Aorta (tissue), 5 donors: ENCODE measurements around the gene MCM5. TPM values are rescaled to one million over a fixed set of nuclear protein-coding genes. Genes with fewer than 3 reads are reported as not detected.

Source experiments
- ATAC-seq: fragments of 200-7000 bp; cut with Tn5 transposase; one replicate; pipeline ENCODE4 v1.9.1; 2022; ENCODE audit warnings: moderate library complexity; ENCODE audit not compliant: low FRiP score
- DNase-seq, 2 donors: peaks; one replicate each; pipeline ENCODE4 v3.0.0-alpha.2; 2020
- H3K27ac ChIP-seq, 2 donors: one replicate each; pipeline ENCODE4 v1.5.1; 2013; ENCODE audit warnings: low read length in 2 of 2, mild to moderate bottlenecking in 2 of 2, moderate library complexity in 2 of 2, control low read depth in 1 of 2, inconsistent platforms in 1 of 2, low read depth in 1 of 2
- H3K27me3 ChIP-seq, 2 donors: one replicate each; pipeline ENCODE4 v1.6.1; 2013; ENCODE audit warnings: control low read depth in 1 of 2, low read length in 1 of 2, mild to moderate bottlenecking in 1 of 2, moderate library complexity in 1 of 2; ENCODE audit not compliant: insufficient read depth in 2 of 2, control insufficient read depth in 1 of 2
- H3K36me3 ChIP-seq, 2 donors: one replicate each; pipeline ENCODE4 v1.6.1; 2013; ENCODE audit warnings: control low read depth in 1 of 2, low read length in 1 of 2, mild to moderate bottlenecking in 1 of 2; ENCODE audit not compliant: insufficient read depth in 2 of 2, control insufficient read depth in 1 of 2
- H3K4me1 ChIP-seq, 2 donors: one replicate each; pipeline ENCODE4 v1.6.1; 2013; ENCODE audit warnings: low read length in 2 of 2, control low read depth in 1 of 2, mild to moderate bottlenecking in 1 of 2, moderate library complexity in 1 of 2; ENCODE audit not compliant: insufficient read depth in 2 of 2, control insufficient read depth in 1 of 2
- H3K4me3 ChIP-seq, 2 donors: one replicate each; pipeline ENCODE4 v1.5.1; 2013; ENCODE audit warnings: low read length in 2 of 2, control low read depth in 1 of 2, mild to moderate bottlenecking in 1 of 2
- H3K9me3 ChIP-seq: one replicate; pipeline ENCODE4 v1.6.1; 2013; ENCODE audit warnings: mild to moderate bottlenecking, low read length; ENCODE audit not compliant: control insufficient read depth
- WGBS, 2 donors: extraction: QIAGEN DNeasy Blood & Tissue Kit; methylation state at CpG; one replicate each; pipeline ENCODE4 v1.1.7; 2013; 5-methylcytosine and 5-hydroxymethylcytosine counted together
- intact Hi-C, 2 donors: fragments of 100-400 bp; cut with DNase I; formaldehyde crosslinking; loops; one replicate each; pipeline versions ENCODE4 v1.14.2 to v1.15.0; 2022
- polyA plus RNA-seq, 2 donors: library from polyadenylated mRNA; stranded (reverse); fragments of 200-250 nt; gene quantifications; one replicate each; pipeline ENCODE4 v1.2.3, GENCODE V29; 2013
- total RNA-seq, 2 donors: library from RNA; stranded (reverse); fragmentation: NEBNext Ultra II Directional; extraction: Animal tissue kit (Norgen Biotek cat#: 25700); gene quantifications; one replicate each; pipeline ENCODE4 v1.2.1, GENCODE V29; 2021
- donor health status: healthy with polysubstance abuse.
- donor health status: Bipolar disorder and iron deficiency.
- donor health status: DM: no; HTN: no; CAD: no.
- donor health status: DM: no; HTN: no; CAD: no.
- donor health status: DM: yes; HTN: yes; CAD: no.

MCM5 gene
- total and polyA plus RNA-seq, 4 donors = 4.0 to 24.8 (median 19.9) TPM

- 7 to 10% methylated on average over 17 of the region's 17 CpGs for WGBS, 2 donors
- ATAC-seq (peak; percentile 72), DNase-seq (peak; percentile 95 to 97)
- Histone ChIP-seq H3K4me3 (no peak overlapping the region), H3K36me3 (no peaks in the 10 kb centered on the region), H3K27ac (peak overlapping the region in 1 of 2 donors; percentile 39), H3K27me3 (no peaks in the 10 kb centered on the region), H3K9me3 (no peaks in the 10 kb centered on the region), H3K4me1 (no peaks in the 10 kb centered on the region)
- intact Hi-C loops = no loop called here
Observed at GRCh38 chr22:35376728-35377472, 23.0 kb upstream of the MCM5 start.

- no peak for ATAC-seq
- DNase-seq = no peak
- Histone ChIP-seq H3K27me3 (no peaks in the 10 kb centered on the region), H3K27ac (peak overlapping the region in 1 of 2 donors; percentile 41), H3K9me3 (no peaks in the 10 kb centered on the region), H3K4me1 (no peaks in the 10 kb centered on the region), H3K36me3 (no peaks in the 10 kb centered on the region), H3K4me3 (no peak overlapping the region)
- intact Hi-C loops = no loop called here
- WGBS, 2 donors = 88 to 94% methylated on average over 3 of the region's 3 CpGs
Observed at GRCh38 chr22:35377735-35378134, 22.2 kb upstream of the MCM5 start.

GRCh38 chr22:35378621-35379020 lies 21.3 kb upstream of the MCM5 start:
- Histone ChIP-seq H3K4me1 (no peaks in the 10 kb centered on the region), H3K4me3 (no peak overlapping the region), H3K9me3 (no peaks in the 10 kb centered on the region), H3K36me3 (no peaks in the 10 kb centered on the region), H3K27ac (no peak overlapping the region), H3K27me3 (no peaks in the 10 kb centered on the region)
- WGBS, 2 donors = 92 to 97% methylated on average over 3 of the region's 3 CpGs
- DNase-seq = no peak
- no peak for ATAC-seq
- intact Hi-C loops = no loop called here

- Histone ChIP-seq H3K27ac (no peak overlapping the region), H3K4me1 (no peaks in the 10 kb centered on the region), H3K9me3 (no peaks in the 10 kb centered on the region), H3K4me3 (no peak overlapping the region), H3K27me3 (no peaks in the 10 kb centered on the region), H3K36me3 (no peaks in the 10 kb centered on the region)
- WGBS, 2 donors = 89 to 93% methylated on average over 10 of the region's 10 CpGs
- DNase-seq (no peak), ATAC-seq (no peak)
- intact Hi-C loops = no loop called here
Observed at GRCh38 chr22:35379146-35379993, 20.6 kb upstream of the MCM5 start.

- intact Hi-C loops = no loop called here
- Histone ChIP-seq H3K27me3 (no peaks in the 10 kb centered on the region), H3K27ac (no peak overlapping the region), H3K36me3 (no peaks in the 10 kb centered on the region), H3K4me1 (no peaks in the 10 kb centered on the region), H3K4me3 (no peak overlapping the region), H3K9me3 (no peaks in the 10 kb centered on the region)
- DNase-seq = no peak
- WGBS, 2 donors = 86% methylated on average over 6 of the region's 6 CpGs
- no peak for ATAC-seq
Observed at GRCh38 chr22:35380013-35380412, 19.9 kb upstream of the MCM5 start.

GRCh38 chr22:35380537-35381423 lies 19.2 kb upstream of the MCM5 start, which contains the start of gene HMOX1:
Gene HMOX1, plus strand, starts transcription at chr22:35381096. Its CDS starts 78 bp downstream, at chr22:35381174.
- no peaks in the 10 kb centered on the region for H3K9me3 ChIP-seq
- H3K36me3 ChIP-seq = no peaks in the 10 kb centered on the region
- WGBS, 2 donors = 1% methylated on average over 46 to 47 of the region's 47 CpGs
- H3K4me1 ChIP-seq = no peaks in the 10 kb centered on the region
- peak; percentile 98 for DNase-seq
- intact Hi-C loops = no loop called here
- H3K27ac ChIP-seq = peak within 1 kb of the TSS in 1 of 2 donors; percentile 49
- H3K4me3 ChIP-seq = peak within 1 kb of the TSS; percentile 13 to 30
- no peaks in the 10 kb centered on the region for H3K27me3 ChIP-seq
- peak; percentile 94 for ATAC-seq

GRCh38 chr22:35381424-35382009 lies 18.4 kb upstream of the MCM5 start:
- no peaks in the 10 kb centered on the region for H3K27me3 ChIP-seq
- ATAC-seq = no peak
- H3K36me3 ChIP-seq = no peaks in the 10 kb centered on the region
- intact Hi-C loops = no loop called here
- no peaks in the 10 kb centered on the region for H3K4me1 ChIP-seq
- peak overlapping the region; percentile 13 to 30 for H3K4me3 ChIP-seq
- H3K27ac ChIP-seq = peak overlapping the region in 1 of 2 donors; percentile 14
- no peak for DNase-seq
- H3K9me3 ChIP-seq = no peaks in the 10 kb centered on the region
- WGBS, 2 donors = 38 to 41% methylated on average over 5 of the region's 5 CpGs

- intact Hi-C loops = no loop called here
- Histone ChIP-seq H3K9me3 (no peaks in the 10 kb centered on the region), H3K27ac (no peak overlapping the region), H3K4me1 (no peaks in the 10 kb centered on the region), H3K27me3 (no peaks in the 10 kb centered on the region), H3K4me3 (no peak overlapping the region), H3K36me3 (no peaks in the 10 kb centered on the region)
- ATAC-seq (no peak), DNase-seq (no peak)
- WGBS, 2 donors = 90 to 96% methylated on average over 3 of the region's 3 CpGs
Observed at GRCh38 chr22:35383679-35384071, 16.3 kb upstream of the MCM5 start.
